AG08395 (cell line): ENCODE measurements around the gene VSIG10L.

Source experiments
- DNase-seq: peaks from one replicate; pipeline ENCODE4 v3.0.0; 2012; ENCODE audit warnings: mixed read lengths, low spot score

Gene VSIG10L

GRCh38 chr19:51338563-51339312 is 3.2 kb downstream of the VSIG10L start:
- peak; percentile 88 for DNase-seq

- no peak for DNase-seq
Observed at GRCh38 chr19:51337861-51338562, 3.9 kb downstream of the VSIG10L start.

GRCh38 chr19:51337141-51337860 is 4.6 kb downstream of the VSIG10L start:
- DNase-seq, result no peak

- no peak for DNase-seq
Observed at GRCh38 chr19:51333836-51334460, 8.0 kb downstream of the VSIG10L start.

GRCh38 chr19:51331716-51332115 is 10.2 kb downstream of the VSIG10L start:
- DNase-seq, result no peak

- DNase-seq, result no peak
Observed at GRCh38 chr19:51331193-51331592, 10.7 kb downstream of the VSIG10L start.

- DNase-seq, result no peak
Observed at GRCh38 chr19:51330366-51330765, 11.6 kb downstream of the VSIG10L start.

- DNase-seq, result no peak
Observed at GRCh38 chr19:51329411-51329810, 12.5 kb downstream of the VSIG10L start.

- peak; percentile 70 for DNase-seq
Observed at GRCh38 chr19:51327066-51328001, 14.6 kb downstream of the VSIG10L start.

GRCh38 chr19:51326216-51327065 is 15.5 kb downstream of the VSIG10L start:
- DNase-seq, result no peak

GRCh38 chr19:51325161-51325976 is 16.6 kb downstream of the VSIG10L start:
- DNase-seq, result no peak

- no peak for DNase-seq
Observed at GRCh38 chr19:51324167-51324481, 17.8 kb downstream of the VSIG10L start.

GRCh38 chr19:51323481-51324166 is 18.3 kb downstream of the VSIG10L start:
- DNase-seq, result no peak

- DNase-seq, result no peak
Observed at GRCh38 chr19:51321799-51322198, 20.1 kb downstream of the VSIG10L start.

GRCh38 chr19:51320280-51320657 is 21.7 kb downstream of the VSIG10L start:
- DNase-seq, result no peak

GRCh38 chr19:51319649-51320279 is 22.2 kb downstream of the VSIG10L start:
- no peak for DNase-seq

GRCh38 chr19:51318687-51319648 is 23.0 kb downstream of the VSIG10L start:
- no peak for DNase-seq
